GM18499 (cell line): ENCODE data around the gene PELI2.

Experiments used
- ATAC-seq: cut with Tn5 transposase; IDR thresholded peaks from one replicate; pipeline ENCODE4 v1.9.1; 2021; ENCODE audit warnings: moderate number of reproducible peaks; ENCODE audit not compliant: insufficient read depth, unreplicated experiment

Gene PELI2

GRCh38 chr14:56117765-56118610 is at the start of gene PELI2:
PELI2 (plus strand) TSS chr14:56118411; CDS start chr14:56118661, 250 bp downstream.
- peak; percentile 46 for ATAC-seq

- no peak for ATAC-seq
These were observed 44.4 kb upstream of the PELI2 start for GRCh38 chr14:56073799-56074198.

- no peak for ATAC-seq
These were observed 42.9 kb upstream of the PELI2 start for GRCh38 chr14:56075301-56075700.

GRCh38 chr14:56081139-56081538 is 37.1 kb upstream of the PELI2 start:
- ATAC-seq, result no peak

- no peak for ATAC-seq
These were observed 35.3 kb upstream of the PELI2 start for GRCh38 chr14:56082880-56083279.

GRCh38 chr14:56085471-56085870 is 32.7 kb upstream of the PELI2 start:
- no peak for ATAC-seq

- ATAC-seq, result no peak
These were observed 30.3 kb upstream of the PELI2 start for GRCh38 chr14:56087671-56088471.

- ATAC-seq, result no peak
These were observed 29.3 kb upstream of the PELI2 start for GRCh38 chr14:56088941-56089340.

GRCh38 chr14:56092763-56093162 is 25.4 kb upstream of the PELI2 start:
- no peak for ATAC-seq

- no peak for ATAC-seq
These were observed 24.1 kb upstream of the PELI2 start for GRCh38 chr14:56094076-56094475.

- no peak for ATAC-seq
These were observed 20.2 kb upstream of the PELI2 start for GRCh38 chr14:56098021-56098420.

GRCh38 chr14:56099081-56099797 is 19.0 kb upstream of the PELI2 start:
- ATAC-seq, result no peak

GRCh38 chr14:56100556-56100955 is 17.7 kb upstream of the PELI2 start:
- no peak for ATAC-seq

GRCh38 chr14:56102941-56103340 is 15.3 kb upstream of the PELI2 start:
- ATAC-seq, result no peak

- ATAC-seq, result no peak
These were observed 10.6 kb upstream of the PELI2 start for GRCh38 chr14:56107615-56108014.

GRCh38 chr14:56108057-56108456 is 10.2 kb upstream of the PELI2 start:
- ATAC-seq, result no peak

- no peak for ATAC-seq
These were observed 5.4 kb upstream of the PELI2 start for GRCh38 chr14:56112781-56113180.

GRCh38 chr14:56115334-56115870 is 2.8 kb upstream of the PELI2 start:
- no peak for ATAC-seq

GRCh38 chr14:56115976-56116893 is 2.0 kb upstream of the PELI2 start:
- ATAC-seq, result no peak
